Skin epidermis (tissue), 12 donors: Measurements from ENCODE around the gene NAGPA.
A peak's percentile ranks its signal among the peaks of the same experiment; 100 is the strongest.

Experiments used
- H3K27ac ChIP-seq, 21 experiments: fragments of 200-600 bp; sonication (generic) in 11 of 21; one replicate each; pipeline ENCODE4 v1.5.0; 2020; ENCODE audit warnings: mild to moderate bottlenecking in 3 of 21, inconsistent platforms in 2 of 21, moderate library complexity in 2 of 21
- H3K4me3 ChIP-seq, 7 experiments: fragments of 200-600 bp; sonication (generic) in 2 of 7; one replicate each; pipeline ENCODE4 v1.5.0; 2020; ENCODE audit warnings: inconsistent platforms in 2 of 7, mild to moderate bottlenecking in 2 of 7, moderate library complexity in 1 of 7

The NAGPA gene

GRCh38 chr16:5032748-5033167 lies 977 bp downstream of the NAGPA start:
- Histone ChIP-seq H3K4me3 (peak overlapping the region; percentile 53 to 98 (median 91)), H3K27ac (peak overlapping the region in 10 of 21 experiments; percentile 52 to 83 (median 66))

DNA sequence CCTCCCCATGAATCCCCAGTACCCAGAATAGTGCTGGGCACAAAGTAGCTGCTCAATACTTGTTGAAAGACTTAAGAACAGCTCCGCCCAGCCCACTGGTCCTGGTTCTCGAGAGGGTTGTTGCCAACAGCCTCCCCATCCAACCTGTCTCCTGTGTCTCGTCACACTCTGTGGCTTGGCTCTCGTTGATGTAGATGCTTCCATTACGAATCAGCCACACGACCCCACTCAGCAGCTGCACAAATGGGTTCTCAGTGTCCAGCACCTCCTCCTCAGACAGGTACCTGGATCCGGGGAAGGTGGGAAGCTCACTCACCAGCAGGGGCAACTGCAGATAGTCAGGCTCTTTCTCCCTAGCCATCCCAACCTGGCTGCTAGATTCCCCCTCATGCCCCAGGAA lies 2.1 kb downstream of the NAGPA start:
- H3K27ac ChIP-seq = no peak overlapping the region
- H3K4me3 ChIP-seq = no peak overlapping the region

DNA sequence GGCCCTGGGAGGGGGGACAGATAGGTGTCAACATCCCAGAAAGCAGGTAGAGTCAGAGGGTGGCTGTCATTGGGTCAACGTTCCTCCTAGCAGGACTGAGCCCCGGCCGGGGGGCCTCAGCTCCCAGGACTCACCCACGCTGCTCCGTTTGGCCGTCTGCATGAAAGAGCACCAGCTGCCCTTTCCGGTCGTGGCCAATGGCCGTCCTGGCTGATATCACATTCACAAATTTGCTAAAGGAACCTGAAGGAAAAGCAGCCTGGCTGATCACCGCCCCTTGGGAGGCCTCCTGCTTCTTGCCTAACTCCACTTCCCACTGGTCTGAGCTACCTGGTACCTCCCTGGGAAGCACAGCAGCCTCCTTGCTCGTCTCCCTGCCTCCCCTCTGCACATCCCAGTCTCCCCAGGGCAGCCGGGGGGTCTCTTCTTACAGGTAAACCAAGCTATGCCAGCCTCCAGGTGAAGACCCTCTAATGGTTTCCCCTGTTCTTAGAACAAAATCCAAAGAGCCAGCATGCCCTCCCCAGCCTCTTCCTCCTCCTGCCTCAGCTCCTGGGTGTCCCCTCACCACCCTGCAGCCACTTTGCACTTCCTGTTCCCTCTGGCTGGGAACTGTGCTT lies 3.4 kb downstream of the NAGPA start:
- no peak overlapping the region for H3K4me3 ChIP-seq
- H3K27ac ChIP-seq = no peak overlapping the region

GRCh38 chr16:5028950-5029475 lies 4.7 kb downstream of the NAGPA start:
- Histone ChIP-seq H3K4me3 (no peak overlapping the region), H3K27ac (no peak overlapping the region)

- Histone ChIP-seq H3K27ac (no peak overlapping the region), H3K4me3 (no peak overlapping the region)
Measured at GRCh38 chr16:5027575-5028235, 6.0 kb downstream of the NAGPA start.

DNA sequence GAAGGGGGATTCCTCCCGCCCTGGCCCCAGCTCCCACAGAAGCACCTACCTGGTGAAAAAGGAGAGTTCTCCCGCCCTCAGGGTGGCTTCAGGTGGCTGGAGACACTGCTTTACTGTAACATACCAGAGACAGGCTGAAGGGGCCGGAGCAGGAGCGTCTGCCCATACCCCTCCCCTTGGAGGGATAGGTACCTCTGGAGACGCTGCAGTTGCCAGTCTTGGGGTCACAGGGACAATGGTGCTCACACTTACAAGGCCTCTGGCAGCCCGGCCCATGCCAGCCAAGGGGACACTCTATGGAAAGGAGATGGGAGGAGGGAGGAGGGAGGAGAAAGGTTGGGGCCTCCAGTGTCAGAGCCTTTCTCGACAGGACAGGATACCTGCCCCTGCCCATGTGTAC lies 6.6 kb downstream of the NAGPA start:
- H3K4me3 ChIP-seq = no peak overlapping the region

GRCh38 chr16:5026664-5027063 lies 7.1 kb downstream of the NAGPA start:
- Histone ChIP-seq H3K4me3 (no peak overlapping the region), H3K27ac (no peak overlapping the region)

More for the DNA sequence above, 6.6 kb downstream of the NAGPA start:
- H3K27ac ChIP-seq = no peak overlapping the region

DNA sequence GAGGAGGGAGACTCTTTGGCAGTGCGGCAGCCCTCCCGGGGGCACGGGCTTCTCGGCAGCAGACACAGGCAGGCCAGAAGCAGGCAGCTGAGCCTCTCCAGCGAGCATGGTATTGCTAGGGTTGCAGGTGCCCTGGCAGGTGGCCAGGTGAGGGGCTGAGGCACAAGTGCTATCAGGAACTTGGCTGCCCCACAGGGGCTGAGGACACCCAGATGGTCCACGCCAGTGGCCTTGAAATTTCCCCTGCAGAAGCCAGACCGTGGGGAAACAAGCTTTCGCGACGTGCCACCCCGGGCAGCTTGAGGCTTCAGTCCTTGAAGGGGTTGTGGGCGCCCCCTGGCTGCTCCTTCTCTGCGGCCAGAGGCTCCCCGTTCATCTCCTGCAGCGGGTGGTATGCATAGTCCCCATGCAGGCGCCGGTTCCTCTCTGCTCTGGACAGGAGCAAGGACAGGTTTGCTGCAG lies 8.5 kb downstream of the NAGPA start:
- H3K4me3 ChIP-seq = no peak overlapping the region
- no peak overlapping the region for H3K27ac ChIP-seq

- no peak overlapping the region for H3K27ac ChIP-seq
- H3K4me3 ChIP-seq = no peak overlapping the region
Measured at GRCh38 chr16:5024632-5025031, 9.1 kb downstream of the NAGPA start.

DNA sequence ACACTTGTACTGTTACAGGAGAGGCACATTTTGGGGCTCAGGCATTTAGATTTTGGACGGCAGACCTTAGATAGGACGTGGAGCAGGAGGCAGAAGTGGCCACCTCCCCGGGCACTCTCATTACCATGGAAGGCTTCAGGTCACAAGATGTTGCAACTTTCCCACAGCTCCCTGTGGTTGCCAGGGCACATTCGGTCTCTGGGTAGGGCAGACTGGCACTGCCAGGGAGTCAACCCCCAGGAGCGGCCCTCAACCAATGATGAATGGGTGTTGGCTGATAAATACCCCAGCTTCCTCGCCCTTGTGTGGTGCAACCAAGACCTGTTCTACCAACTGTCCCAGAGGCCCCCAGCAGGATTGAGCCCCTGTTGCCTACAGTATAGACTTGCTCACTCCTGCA lies 11.2 kb downstream of the NAGPA start:
- Histone ChIP-seq H3K4me3 (no peak overlapping the region), H3K27ac (no peak overlapping the region)

DNA sequence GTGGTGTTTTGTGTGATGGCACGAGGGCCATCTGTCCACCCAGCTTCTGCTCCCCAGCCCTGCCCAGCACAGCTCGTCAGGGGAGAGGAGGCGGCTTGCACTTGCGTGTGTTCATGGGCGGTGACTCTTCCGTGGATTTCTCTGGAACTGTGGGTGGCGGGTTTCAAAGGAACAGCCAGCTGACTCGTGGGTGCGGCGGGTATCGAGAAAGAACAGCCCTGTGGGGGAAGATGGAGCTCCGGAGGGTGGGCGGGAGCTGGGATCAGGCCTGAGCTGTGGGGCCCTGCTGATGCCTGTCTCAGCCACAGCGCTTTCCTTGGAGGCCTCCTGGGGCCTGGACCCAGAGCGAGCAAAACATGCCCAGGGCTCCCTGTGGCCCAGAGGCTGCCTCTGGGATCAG lies 13.2 kb downstream of the NAGPA start:
- peak overlapping the region in 2 of 21 experiments; percentile 17 to 44 for H3K27ac ChIP-seq
- no peak overlapping the region for H3K4me3 ChIP-seq

DNA sequence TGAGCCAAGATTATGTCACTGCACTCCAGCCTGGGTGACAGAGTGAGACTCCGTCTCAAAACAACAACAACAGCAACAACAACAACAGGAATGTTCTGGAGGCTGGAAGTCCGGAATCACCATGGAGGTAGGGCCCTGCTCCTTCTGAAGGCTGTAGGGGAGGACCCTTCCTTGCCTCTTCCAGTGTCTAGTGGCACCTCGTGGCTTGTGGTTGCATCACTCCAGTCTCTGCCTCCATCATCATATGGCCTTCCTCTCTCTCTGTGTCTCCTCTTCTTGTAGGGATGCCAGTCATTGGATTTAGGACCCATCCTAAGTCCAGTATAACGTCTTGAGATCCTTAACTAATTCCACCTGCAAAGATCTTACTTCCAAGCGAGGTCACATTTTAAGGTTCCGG lies 14.0 kb downstream of the NAGPA start:
- Histone ChIP-seq H3K27ac (no peak overlapping the region), H3K4me3 (no peak overlapping the region)

GRCh38 chr16:5018793-5019192 lies 14.9 kb downstream of the NAGPA start:
- Histone ChIP-seq H3K27ac (no peak overlapping the region), H3K4me3 (no peak overlapping the region)

DNA sequence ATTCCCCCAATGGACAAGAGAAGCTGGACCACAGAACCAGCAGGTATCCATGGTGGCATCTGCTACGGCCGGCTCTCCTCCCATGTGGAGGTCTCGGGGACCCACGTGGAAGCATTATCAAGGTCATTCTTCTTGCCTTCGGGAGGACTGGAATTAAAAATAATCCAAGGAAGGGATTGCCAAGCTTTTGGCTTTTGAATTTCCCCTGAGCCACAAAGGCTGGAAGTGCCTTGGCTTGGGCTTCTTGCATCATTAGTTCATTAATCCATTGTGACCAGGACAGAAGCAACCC lies 16.1 kb downstream of the NAGPA start:
- H3K4me3 ChIP-seq = no peak overlapping the region
- H3K27ac ChIP-seq = no peak overlapping the region

GRCh38 chr16:5016967-5017677 lies 16.6 kb downstream of the NAGPA start:
- Histone ChIP-seq H3K4me3 (no peak overlapping the region), H3K27ac (no peak overlapping the region)

GRCh38 chr16:5015887-5016286 lies 17.8 kb downstream of the NAGPA start:
- no peak overlapping the region for H3K27ac ChIP-seq
- H3K4me3 ChIP-seq = no peak overlapping the region

DNA sequence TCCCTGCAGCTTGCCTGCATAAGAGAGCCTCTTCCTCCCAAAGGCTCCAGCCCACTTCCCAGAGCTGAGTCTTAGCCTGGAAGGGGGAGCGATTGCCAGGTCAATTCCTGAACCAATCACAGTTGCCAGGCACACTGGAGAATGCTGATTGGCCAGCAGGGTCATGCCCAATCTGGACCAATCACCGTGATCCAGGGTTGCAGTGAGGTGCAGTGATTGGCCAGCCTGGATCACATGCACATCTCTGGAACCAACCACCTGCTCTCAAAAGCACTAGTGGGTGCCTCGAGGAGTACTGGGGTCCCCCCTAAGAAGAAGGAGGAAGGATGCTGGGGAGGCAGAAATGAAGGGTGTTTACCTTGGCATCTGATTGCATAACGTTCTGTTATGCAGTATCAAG lies 18.4 kb downstream of the NAGPA start:
- Histone ChIP-seq H3K27ac (no peak overlapping the region), H3K4me3 (no peak overlapping the region)

GRCh38 chr16:5012887-5013286 lies 20.8 kb downstream of the NAGPA start:
- Histone ChIP-seq H3K27ac (no peak overlapping the region), H3K4me3 (no peak overlapping the region)

DNA sequence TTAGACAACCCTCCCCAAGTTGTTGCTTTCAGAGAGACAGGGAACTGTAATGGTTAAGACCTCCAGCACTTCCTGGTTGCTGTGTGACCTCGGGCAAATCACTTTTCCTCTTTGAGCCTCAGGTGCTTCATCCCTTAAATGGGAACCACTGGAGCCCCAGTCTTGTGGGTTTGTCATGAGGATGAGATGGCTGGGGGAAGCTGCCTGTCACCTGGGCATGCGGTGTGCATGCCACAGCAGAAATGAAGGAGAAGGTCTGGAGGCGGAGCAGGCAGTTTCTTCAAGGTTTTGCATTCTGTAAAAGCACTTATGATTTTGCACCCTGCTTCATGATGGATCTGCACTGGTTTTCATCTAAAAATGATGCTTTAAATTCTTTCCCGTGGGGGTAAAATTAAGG lies 22.1 kb downstream of the NAGPA start:
- H3K27ac ChIP-seq = no peak overlapping the region
- H3K4me3 ChIP-seq = no peak overlapping the region

- Histone ChIP-seq H3K4me3 (no peak overlapping the region), H3K27ac (no peak overlapping the region)
Measured at GRCh38 chr16:5010576-5011329, 23.0 kb downstream of the NAGPA start.
